ENCODE data around the gene SGCG. TPM values are rescaled to one million over a fixed set of nuclear protein-coding genes. Genes with fewer than 3 reads are reported as not detected.
"Not testable (repeated sequence)": the region's sequence is repeated elsewhere in the genome, so short reads cannot be mapped to it uniquely, and the experiment has no call there.

The SGCG gene
- total RNA-seq, 1 experiment from 2014 or later: not detected

DNA sequence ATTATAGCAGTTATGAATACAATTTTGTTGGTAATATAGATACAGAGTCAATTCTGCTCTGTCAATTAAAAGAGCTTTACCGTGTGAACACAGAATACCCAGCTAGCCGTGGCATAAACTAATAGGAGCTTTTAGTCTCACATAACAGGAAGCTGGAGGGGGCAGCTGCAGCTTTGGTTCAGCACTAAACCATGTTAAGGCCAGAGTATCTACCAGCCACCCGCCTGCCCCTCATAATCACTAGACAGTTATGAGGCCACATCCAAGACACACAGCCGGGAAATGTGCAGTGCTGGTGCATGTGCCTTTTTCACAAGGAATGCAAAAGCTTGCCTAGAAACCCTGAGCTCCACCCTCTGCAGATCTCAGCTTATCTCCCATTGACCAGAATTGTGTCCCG lies 62.3 kb downstream of the SGCG start:
- Histone ChIP-seq H4K20me1 (ENCODE audit: insufficient read depth) (no peaks in the 10 kb centered on the region), H2AFZ (no peak overlapping the region), H3K79me2 (ENCODE audit: low read depth) (no peaks in the 10 kb centered on the region), H3F3A (ENCODE audit: insufficient read depth, low read depth) (no peaks in the 10 kb centered on the region), H3K27me3 (ENCODE audit: insufficient read depth, low read depth) (peaks cover 40% of the 10 kb centered on the region), H3K4me1 (replicated peaks; ENCODE audit: insufficient read depth) (no peaks in the 10 kb centered on the region), H3K9me2 (ENCODE audit: insufficient read depth) (no peaks in the 10 kb centered on the region), H3K4me2 (no peak overlapping the region), H3K27ac (no peak overlapping the region), H3K4me3 (no peak overlapping the region), H3K9me3 (ENCODE audit: insufficient read depth, low read depth) (no peaks in the 10 kb centered on the region), H3K36me3 (ENCODE audit: low read depth) (no peaks in the 10 kb centered on the region)
- ChIA-PET POLR2A (ENCODE audit: unreplicated experiment) (no interaction called here), CTCF (no interaction called here)
- no TSS peak for BruUV-seq (replicated peaks)
- TF ChIP-seq, protein P1, sequence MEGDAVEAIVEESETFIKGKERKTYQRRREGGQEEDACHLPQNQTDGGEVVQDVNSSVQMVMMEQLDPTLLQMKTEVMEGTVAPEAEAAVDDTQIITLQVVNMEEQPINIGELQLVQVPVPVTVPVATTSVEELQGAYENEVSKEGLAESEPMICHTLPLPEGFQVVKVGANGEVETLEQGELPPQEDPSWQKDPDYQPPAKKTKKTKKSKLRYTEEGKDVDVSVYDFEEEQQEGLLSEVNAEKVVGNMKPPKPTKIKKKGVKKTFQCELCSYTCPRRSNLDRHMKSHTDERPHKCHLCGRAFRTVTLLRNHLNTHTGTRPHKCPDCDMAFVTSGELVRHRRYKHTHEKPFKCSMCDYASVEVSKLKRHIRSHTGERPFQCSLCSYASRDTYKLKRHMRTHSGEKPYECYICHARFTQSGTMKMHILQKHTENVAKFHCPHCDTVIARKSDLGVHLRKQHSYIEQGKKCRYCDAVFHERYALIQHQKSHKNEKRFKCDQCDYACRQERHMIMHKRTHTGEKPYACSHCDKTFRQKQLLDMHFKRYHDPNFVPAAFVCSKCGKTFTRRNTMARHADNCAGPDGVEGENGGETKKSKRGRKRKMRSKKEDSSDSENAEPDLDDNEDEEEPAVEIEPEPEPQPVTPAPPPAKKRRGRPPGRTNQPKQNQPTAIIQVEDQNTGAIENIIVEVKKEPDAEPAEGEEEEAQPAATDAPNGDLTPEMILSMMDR (conservative IDR thresholded peaks at IDR 0.05): no peak
- no peak for TF ChIP-seq EZH2 (IDR thresholded peaks at IDR 0.05; ENCODE audit: low read depth)
- intact Hi-C loops (cut with micrococcal nuclease; ENCODE audit: unreplicated experiment): no loop called here
- DNase-seq: no peak

DNA sequence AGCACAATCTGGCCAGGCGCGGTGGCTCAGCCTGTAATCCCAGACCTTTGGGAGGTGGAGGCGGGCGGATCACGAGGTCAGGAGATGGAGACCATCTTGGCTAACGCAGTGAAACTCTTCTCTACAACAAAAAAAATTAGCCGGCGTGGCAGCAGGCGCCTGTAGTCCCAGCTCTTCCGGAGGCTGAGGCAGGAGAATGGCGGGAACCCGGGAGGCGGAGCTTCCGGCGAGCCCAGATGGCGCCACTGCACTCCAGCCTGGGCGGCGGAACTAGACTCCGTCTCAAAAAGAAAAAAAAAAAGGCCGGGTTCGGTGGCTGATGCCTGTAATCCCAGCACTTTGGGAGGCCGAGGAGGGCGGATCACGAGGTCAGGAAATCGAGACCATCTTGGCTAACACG lies 67.6 kb downstream of the SGCG start:
- H3F3A ChIP-seq (ENCODE audit: insufficient read depth, low read depth); H3K4me1 ChIP-seq (replicated peaks; ENCODE audit: insufficient read depth); H3K9me2 ChIP-seq (ENCODE audit: insufficient read depth); H3K4me3 ChIP-seq; POLR2A ChIA-PET (ENCODE audit: unreplicated experiment); BruUV-seq (replicated peaks); H3K27ac ChIP-seq; H3K79me2 ChIP-seq (ENCODE audit: low read depth); H3K4me2 ChIP-seq; CTCF ChIA-PET; intact Hi-C loops (cut with micrococcal nuclease; ENCODE audit: unreplicated experiment); H3K9me3 ChIP-seq (ENCODE audit: insufficient read depth, low read depth); H2AFZ ChIP-seq; DNase-seq; H4K20me1 ChIP-seq (ENCODE audit: insufficient read depth); H3K36me3 ChIP-seq (ENCODE audit: low read depth): not testable (repeated sequence)
- peaks cover 34% of the 10 kb centered on the region for H3K27me3 ChIP-seq (ENCODE audit: insufficient read depth, low read depth)

DNA sequence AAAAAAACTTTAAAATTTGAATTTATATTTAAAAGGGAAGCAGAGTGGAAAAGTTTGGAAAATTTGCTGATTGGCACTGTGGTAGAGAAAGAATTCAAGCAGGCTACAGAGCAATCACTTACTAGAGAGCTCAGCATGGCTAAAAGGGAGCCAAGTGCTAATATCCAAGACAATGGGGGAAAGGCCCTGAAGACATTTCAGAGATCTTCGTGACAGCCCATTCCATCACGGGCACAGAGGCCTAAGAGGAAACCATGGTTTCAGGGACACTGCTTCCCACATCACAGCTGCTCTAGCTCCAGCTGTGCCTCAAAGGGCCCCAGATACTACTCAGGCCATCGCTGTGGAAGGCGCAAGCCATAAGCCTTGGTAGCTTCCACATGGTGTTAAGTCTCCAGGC lies 73.7 kb downstream of the SGCG start:
- Histone ChIP-seq H3K27ac (no peak overlapping the region), H3K4me2 (no peak overlapping the region), H2AFZ (no peak overlapping the region), H3K36me3 (ENCODE audit: low read depth) (no peaks in the 10 kb centered on the region), H3K4me3 (no peak overlapping the region), H3K9me2 (ENCODE audit: insufficient read depth) (no peaks in the 10 kb centered on the region), H3K4me1 (replicated peaks; ENCODE audit: insufficient read depth) (no peaks in the 10 kb centered on the region), H3K27me3 (ENCODE audit: insufficient read depth, low read depth) (peaks cover 3% of the 10 kb centered on the region; the same call in 1 of the 2 replicates), H4K20me1 (ENCODE audit: insufficient read depth) (no peaks in the 10 kb centered on the region), H3F3A (ENCODE audit: insufficient read depth, low read depth) (no peaks in the 10 kb centered on the region), H3K9me3 (ENCODE audit: insufficient read depth, low read depth) (no peaks in the 10 kb centered on the region), H3K79me2 (ENCODE audit: low read depth) (no peaks in the 10 kb centered on the region)
- BruUV-seq (replicated peaks): no TSS peak
- intact Hi-C loops (cut with micrococcal nuclease; ENCODE audit: unreplicated experiment): no loop called here
- no peak for TF ChIP-seq EZH2 (IDR thresholded peaks at IDR 0.05; ENCODE audit: low read depth)
- TF ChIP-seq, protein P1 (conservative IDR thresholded peaks at IDR 0.05): no peak
- no peak for DNase-seq
- CTCF ChIA-PET: no interaction called here
- POLR2A ChIA-PET (ENCODE audit: unreplicated experiment): no interaction called here

DNA sequence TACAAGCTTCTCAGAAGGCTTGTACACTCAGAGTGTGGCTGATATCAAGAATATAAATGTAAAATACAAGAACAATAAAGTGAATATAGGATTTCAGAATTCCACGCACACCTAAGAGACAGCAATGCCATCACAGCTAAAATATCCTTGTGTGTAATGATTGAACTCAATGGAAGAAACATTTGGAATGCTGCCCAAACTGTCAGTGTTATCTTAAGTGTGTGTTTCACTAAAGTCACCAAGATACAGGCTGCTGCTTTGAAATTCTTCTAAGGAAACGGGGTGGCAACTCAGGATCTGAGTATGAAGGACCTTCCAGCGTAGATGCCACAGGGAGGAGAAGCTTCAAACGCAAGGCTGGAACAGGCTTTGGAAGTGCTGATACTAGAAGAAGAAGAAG lies 86.8 kb downstream of the SGCG start:
- no peaks in the 10 kb centered on the region for H3F3A ChIP-seq (ENCODE audit: insufficient read depth, low read depth)
- H3K9me3 ChIP-seq (ENCODE audit: insufficient read depth, low read depth): no peaks in the 10 kb centered on the region
- no peaks in the 10 kb centered on the region for H3K79me2 ChIP-seq (ENCODE audit: low read depth)
- no peaks in the 10 kb centered on the region for H4K20me1 ChIP-seq (ENCODE audit: insufficient read depth)
- BruUV-seq (replicated peaks): no TSS peak
- no peak for DNase-seq
- no peaks in the 10 kb centered on the region for H3K4me1 ChIP-seq (replicated peaks; ENCODE audit: insufficient read depth)
- H3K36me3 ChIP-seq (ENCODE audit: low read depth): no peaks in the 10 kb centered on the region
- intact Hi-C loops (cut with micrococcal nuclease; ENCODE audit: unreplicated experiment): no loop called here
- H3K4me2 ChIP-seq: no peak overlapping the region
- H2AFZ ChIP-seq: no peak overlapping the region
- no peak overlapping the region for H3K4me3 ChIP-seq
- ChIA-PET CTCF (no interaction called here), POLR2A (ENCODE audit: unreplicated experiment) (no interaction called here)
- TF ChIP-seq, protein P1 (conservative IDR thresholded peaks at IDR 0.05): no peak
- no peak for TF ChIP-seq EZH2 (IDR thresholded peaks at IDR 0.05; ENCODE audit: low read depth)
- no peaks in the 10 kb centered on the region for H3K9me2 ChIP-seq (ENCODE audit: insufficient read depth)
- no peak overlapping the region for H3K27ac ChIP-seq
- peaks cover 26% of the 10 kb centered on the region; the same call in 1 of the 2 replicates for H3K27me3 ChIP-seq (ENCODE audit: insufficient read depth, low read depth)

Data from PC-9 (cell line).